Measurements from ENCODE around the gene TTI1.

Gene TTI1

GRCh38 chr20:38033330-38034107, at the start of gene TTI1, which contains the start of gene RPRD1B:
Gene TTI1 (minus strand): TSS chr20:38033456. CDS start chr20:38013816, 19,640 bp downstream.
Gene RPRD1B (plus strand): TSS chr20:38033746. CDS start chr20:38033948, 202 bp downstream.
- DNase-seq, result peak; percentile 88

DNA sequence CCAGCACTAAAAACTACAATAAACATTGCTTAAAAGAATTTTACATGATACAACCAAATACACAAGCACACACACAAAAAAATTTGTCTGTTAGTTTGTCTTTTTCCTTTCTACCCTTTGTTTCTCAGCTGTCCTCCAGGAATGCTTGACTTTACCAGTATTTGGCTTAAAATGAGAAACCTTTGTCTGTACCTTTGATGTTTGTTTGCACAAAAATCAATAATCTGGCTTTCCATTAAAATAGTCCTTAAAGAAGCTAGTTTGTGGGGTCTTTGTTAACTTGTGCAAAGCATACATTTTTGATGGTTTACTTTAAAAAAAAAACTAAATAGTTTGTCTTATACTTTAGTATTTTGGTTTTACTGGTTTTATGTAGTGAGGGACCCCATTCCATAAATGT, 49.6 kb upstream of the TTI1 start:
- DNase-seq, result no peak

- DNase-seq, result no peak
Measured at GRCh38 chr20:38081575-38081974, 48.3 kb upstream of the TTI1 start.

DNA sequence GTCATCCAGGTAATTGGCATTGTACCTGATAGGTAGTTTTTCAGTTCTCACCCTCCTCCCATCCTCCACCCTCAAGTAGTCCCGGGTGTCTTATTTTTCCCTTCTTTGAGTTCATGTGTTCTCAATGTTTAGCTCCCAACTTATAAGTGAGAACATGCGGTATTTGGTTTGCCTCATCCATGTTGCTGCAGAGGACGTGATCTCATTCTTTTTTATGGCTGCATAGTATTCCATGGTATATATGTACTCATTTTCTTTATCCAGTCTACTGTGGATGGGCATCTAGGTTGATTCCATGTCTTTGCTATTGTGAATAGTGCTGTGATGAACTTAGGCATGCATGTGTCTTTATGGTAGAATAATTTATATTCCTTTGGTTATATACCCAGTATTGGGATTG, 46.1 kb upstream of the TTI1 start:
- no peak for DNase-seq

GRCh38 chr20:38078084-38078483, 44.8 kb upstream of the TTI1 start:
- no peak for DNase-seq

DNA sequence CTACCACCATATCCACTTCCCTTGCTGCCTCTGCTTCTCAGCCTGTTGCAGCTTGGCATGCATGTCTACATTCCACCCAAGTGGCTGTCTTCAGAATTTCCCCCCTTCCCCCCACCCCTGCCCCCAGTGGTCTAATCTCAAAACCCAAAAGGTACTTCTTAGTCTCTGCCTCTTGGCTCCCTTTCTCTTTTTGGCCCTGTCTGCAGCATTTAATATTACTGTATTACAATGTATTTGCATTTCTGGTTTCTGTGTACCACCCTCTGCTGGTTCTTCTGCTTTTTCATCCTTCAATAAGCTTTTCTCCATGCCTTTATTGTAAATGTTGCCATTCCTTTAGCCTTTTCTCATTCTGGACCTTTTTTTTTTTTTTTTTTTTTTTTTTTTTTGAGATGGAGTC, 43.3 kb upstream of the TTI1 start:
- DNase-seq, result no peak

DNA sequence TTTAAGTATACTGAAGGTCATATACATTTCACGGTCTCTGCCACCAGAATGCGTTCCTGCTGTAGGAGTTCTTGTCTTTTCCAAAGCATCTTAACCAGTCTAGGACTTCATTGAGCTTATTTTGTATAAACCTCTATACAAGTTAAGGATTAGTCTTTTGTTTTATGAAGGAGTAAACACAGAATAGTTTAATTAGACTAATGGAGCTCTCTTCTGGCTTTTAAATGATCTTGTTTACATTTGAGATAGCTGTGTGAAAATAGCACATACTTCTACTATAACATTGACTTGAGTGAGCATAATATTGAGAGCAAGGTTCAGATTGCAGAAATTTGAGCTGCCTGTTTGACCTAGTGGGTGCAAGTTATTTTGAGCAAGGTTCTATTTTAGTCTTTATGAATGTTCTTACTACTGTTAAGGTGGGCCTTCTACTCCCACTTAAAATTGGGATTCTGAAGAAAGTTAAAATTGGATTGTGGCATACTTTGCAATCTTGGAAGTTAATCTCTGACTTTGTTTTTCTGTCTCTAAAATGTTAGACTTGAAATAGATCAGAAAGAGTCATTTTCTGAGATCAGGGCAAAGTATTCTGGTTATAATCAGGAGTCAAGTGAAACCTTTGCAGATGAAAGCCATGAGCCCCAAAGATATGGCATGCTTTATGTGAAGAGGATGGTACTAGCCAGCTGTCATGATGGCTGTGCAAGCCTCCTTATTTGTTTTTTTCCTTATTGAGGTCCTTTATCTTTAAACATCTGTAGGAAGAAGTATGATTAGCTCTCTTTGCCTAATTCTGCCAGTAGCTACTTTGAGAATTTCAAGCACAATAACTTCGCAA, 42.1 kb upstream of the TTI1 start:
- no peak for DNase-seq

DNA sequence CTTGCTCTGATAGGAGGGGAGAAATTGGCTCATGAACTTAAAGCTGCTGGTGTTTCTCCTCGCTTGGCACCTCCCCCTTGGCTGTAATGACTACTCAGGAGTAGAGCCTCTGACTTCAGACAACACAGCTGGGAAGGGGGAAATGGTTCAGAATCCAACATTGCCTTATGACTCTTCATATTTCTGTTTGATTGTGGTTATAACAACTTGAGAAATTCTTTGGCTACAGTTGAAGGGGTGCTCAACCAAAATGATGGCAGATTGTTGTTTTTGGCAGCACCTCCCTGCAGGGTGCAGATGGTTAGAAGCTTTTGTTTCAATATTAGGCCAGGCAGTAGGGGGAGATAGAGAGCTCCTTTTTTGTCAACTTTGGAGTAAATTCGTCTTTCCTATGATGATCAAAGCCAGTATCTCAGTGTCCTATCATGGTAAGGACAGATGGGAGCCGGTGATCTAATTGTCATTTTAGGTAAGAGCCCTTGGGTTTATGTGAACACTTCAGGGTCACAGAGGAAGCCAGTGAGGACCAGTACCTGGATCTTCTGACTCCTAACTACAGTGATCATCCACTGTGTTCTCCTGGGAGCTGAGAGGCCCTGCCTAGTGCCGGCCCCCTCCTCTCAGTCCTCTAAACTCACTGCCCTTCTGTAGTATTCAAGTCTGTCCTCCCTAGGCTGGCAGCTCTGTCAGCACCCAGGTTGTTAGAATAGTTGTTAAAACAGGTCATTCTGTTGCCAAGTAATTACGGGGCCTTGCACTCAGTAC, 40.2 kb upstream of the TTI1 start:
- no peak for DNase-seq

- DNase-seq, result no peak
Measured at GRCh38 chr20:38072898-38073297, 39.6 kb upstream of the TTI1 start.

DNA sequence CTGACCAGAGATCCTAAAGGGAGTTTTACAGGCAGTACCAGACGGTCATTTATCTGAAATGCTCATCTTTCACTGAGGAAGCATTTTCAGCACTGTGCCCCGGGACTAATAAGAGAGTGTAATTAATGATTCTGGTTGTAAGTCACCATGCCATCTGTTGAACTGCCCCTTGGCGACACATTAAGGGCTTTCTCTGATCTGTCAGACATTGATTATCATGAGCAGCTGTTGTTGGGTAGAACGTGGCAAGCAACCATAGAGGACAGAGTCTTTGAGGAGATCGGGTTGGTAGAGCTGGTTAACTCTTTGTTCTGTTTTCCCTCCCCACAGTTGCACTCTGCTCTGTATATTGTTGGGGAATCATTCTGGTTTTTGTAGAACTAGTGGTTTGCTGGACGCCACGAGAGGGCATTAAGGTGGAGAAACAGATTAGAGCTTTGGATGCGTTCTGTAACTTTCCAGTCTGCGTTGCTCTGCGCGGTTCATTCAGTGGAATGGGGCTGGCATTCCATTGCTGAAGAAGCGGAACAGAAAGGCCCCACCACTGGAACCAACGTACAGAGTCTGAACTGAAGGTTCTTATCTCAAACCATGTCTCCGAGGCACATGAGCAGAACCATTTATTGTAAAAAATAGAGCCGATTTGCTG, 34.6 kb upstream of the TTI1 start:
- DNase-seq, result no peak

DNA sequence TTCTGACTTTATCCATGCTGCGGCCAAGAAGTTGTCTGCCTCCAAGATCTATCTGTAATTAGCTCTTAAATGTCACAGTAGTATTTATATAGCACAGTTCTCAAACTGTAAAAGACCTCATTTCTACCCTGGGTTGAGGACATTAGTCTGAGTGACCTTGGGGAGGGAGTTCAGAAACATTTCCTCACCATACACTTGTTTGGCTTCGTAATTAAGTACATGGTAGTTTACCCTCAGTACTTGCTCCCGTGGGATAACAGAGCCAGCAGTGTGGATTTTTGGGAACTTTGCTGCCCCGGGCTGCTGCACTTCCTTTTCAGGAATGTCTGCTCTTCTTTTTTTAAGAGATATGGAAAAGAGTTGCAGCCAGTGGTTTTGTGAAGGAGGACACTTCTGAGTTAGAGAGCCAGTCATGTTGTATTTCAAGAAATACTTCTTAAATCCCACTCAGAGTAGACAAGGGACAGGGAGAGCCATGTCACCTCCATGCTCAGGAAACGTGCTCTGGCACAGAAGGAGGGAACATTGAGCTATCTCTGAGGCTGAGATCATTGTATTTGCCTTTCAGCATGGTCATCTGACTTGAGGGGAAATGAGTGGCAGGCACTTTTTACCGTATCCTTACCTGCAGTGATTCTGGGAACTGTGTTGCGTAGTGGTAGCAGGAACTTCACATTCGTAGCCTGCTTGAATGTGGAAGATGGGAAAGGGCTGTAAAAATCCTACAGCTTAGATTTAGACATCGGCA, 33.9 kb upstream of the TTI1 start:
- DNase-seq, result no peak

- no peak for DNase-seq
Measured at GRCh38 chr20:38065764-38066375, 32.6 kb upstream of the TTI1 start.

DNA sequence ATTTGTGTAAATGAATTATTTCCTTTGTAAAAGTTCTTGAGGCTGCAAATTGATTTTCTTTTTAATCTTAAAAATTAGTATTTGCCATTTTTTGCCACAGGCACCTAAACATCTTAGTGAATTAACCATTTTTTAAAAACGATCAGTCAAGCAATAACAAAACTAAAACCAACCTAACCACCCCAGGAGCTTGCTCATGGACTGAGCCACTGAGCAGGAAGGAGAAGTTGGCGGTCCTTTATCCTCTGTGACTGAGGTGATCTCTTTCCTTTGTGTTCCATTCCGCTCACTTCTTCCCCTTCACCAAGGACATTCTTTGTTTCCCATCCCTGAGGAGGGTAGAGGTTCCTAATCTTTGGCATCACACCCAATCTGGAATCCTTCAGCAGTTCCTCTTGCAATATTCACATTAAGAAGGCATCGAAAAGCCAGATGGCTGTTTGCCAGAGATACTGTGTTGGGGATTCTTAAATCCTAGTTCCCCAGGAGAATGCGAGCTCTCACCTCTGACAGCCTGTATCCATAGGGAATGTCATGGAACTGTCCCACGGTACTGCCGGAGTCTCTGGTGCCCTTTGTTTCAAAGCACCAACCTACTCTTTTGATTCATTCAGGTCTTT, 30.8 kb upstream of the TTI1 start:
- DNase-seq, result no peak

DNA sequence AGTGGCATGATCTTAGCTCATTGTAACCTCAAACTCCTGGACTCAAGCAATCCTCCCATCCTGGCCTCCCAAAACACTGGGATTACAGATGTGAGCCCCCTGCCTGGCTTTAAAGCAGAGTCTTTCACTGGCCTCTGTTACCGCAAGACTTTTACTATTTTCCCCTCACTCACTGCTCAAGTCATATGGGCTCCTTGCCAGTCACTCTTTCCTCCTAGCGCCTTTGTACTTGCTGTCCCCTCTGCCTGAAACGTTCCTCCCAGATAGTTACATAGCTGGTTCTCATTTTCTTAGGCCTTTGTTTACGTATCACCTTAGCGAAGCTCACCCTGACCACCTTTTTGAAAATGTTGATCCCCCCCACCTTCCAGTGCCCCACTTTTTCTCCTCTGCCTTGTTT, 29.6 kb upstream of the TTI1 start:
- no peak for DNase-seq

- DNase-seq, result no peak
Measured at GRCh38 chr20:38061109-38061508, 27.9 kb upstream of the TTI1 start.

DNA sequence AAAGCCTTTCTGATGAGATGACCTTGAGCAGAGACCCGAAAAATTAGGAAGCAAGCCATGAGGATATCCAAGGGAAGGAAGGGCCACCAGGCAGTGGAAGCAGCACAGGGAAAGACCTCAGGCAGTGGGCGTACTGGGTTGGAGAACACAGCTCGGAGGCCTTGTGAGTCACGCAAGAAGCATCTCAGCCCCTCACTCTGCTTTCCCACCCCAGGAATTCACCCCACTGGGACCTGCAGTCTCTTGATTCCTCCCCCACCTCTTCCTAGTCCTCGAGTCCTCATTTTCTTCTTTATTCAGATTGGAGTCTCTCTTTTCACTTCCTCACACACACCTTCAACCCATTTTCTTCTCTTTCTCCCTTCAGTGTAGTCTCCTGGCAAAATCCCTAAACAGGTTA, 27.3 kb upstream of the TTI1 start:
- DNase-seq, result no peak

GRCh38 chr20:38059832-38060231, 26.6 kb upstream of the TTI1 start:
- no peak for DNase-seq

- DNase-seq, result peak; percentile 65
Measured at GRCh38 chr20:38057351-38057972, 24.2 kb upstream of the TTI1 start.

- no peak for DNase-seq
Measured at GRCh38 chr20:38055848-38056247, 22.6 kb upstream of the TTI1 start.

DNA sequence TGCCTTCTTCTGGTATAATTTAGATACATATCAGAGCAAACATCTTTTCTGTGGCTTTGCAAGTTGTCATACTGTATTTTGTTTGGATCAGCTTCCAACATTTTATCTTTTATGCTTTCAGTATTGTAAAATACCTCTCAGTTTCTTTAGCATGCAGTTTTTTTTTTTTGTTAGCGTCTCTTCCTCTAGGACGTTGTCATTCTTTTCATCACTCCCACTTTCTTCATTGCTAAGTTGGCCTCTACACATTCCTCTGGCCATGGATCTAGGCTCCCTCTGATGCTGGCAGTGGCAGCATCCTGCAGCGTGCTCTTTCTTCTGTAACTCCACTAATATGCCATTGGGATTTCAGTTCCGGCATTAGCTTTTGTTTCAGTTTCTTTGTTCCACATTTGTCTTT, 22.0 kb upstream of the TTI1 start:
- DNase-seq, result no peak

- DNase-seq, result no peak
Measured at GRCh38 chr20:38054647-38055046, 21.4 kb upstream of the TTI1 start.

Measured in NCI-H526 treated with DMSO at 0.1 percent for 48 hours (cell line).